Memory B cell (primary cell): ENCODE results near the gene GMPPA.
A peak's percentile ranks its signal among the peaks of the same experiment; 100 is the strongest.

Experiments used
- ATAC-seq: fragments of 150-1000 bp; cut with Tn5 transposase; 2 replicates; pipeline ENCODE4 v1.10.0; 2021; ENCODE audit warnings: low read depth, mild to moderate bottlenecking, moderate library complexity
- DNase-seq, 2 donors: peaks; one replicate each; pipeline ENCODE4 v3.0.0; 2022; ENCODE audit warnings: low spot score in 2 of 2
- H3K27ac Mint-ChIP-seq: one replicate; pipeline ENCODE4 v1.8.0; 2022; ENCODE audit warnings: mild to moderate bottlenecking, moderate library complexity, mixed read lengths
- H3K27me3 Mint-ChIP-seq: one replicate; pipeline ENCODE4 v1.8.0; 2022; ENCODE audit warnings: mixed read lengths
- H3K36me3 Mint-ChIP-seq: one replicate; pipeline ENCODE4 v1.8.0; 2022; ENCODE audit warnings: mild to moderate bottlenecking, mixed read lengths
- H3K4me1 Mint-ChIP-seq: one replicate; pipeline ENCODE4 v1.8.0; 2022; ENCODE audit warnings: mixed read lengths
- H3K4me3 Mint-ChIP-seq: one replicate; pipeline ENCODE4 v1.8.0; 2022; ENCODE audit warnings: mild to moderate bottlenecking, moderate library complexity, mixed read lengths
- H3K9me3 Mint-ChIP-seq: one replicate; pipeline ENCODE4 v1.8.0; 2022; ENCODE audit warnings: mixed read lengths

The GMPPA gene

GRCh38 chr2:219498280-219499057 is at the start of gene GMPPA:
Gene GMPPA (plus strand): TSS chr2:219498891. CDS start chr2:219499976, 1,085 bp downstream.
- H3K36me3 Mint-ChIP-seq, result peaks cover 6% of the 10 kb centered on the region
- peak within 1 kb of the TSS; percentile 80 for H3K27ac Mint-ChIP-seq

GRCh38 chr2:219449609-219450008 is 49.1 kb upstream of the GMPPA start:
- Mint-ChIP-seq H3K27ac (no peak overlapping the region), H3K4me1 (no peaks in the 10 kb centered on the region), H3K9me3 (no peaks in the 10 kb centered on the region), H3K27me3 (peaks cover 31% of the 10 kb centered on the region), H3K36me3 (no peaks in the 10 kb centered on the region), H3K4me3 (no peak overlapping the region)
- no peak for DNase-seq
- ATAC-seq, result no peak

More at GRCh38 chr2:219498280-219499057, at the start of gene GMPPA:
- Mint-ChIP-seq H3K4me1 (peaks cover 23% of the 10 kb centered on the region), H3K9me3 (no peaks in the 10 kb centered on the region), H3K27me3 (peaks cover 9% of the 10 kb centered on the region), H3K4me3 (peak within 1 kb of the TSS; percentile 94)
- DNase-seq (peak; percentile 84 to 88), ATAC-seq (peak; percentile 92)

GRCh38 chr2:219451661-219452360 is 46.9 kb upstream of the GMPPA start:
- no peaks in the 10 kb centered on the region for H3K4me1 Mint-ChIP-seq
- no peaks in the 10 kb centered on the region for H3K9me3 Mint-ChIP-seq
- H3K27ac Mint-ChIP-seq, result no peak overlapping the region
- ATAC-seq, result no peak
- peaks cover 24% of the 10 kb centered on the region for H3K27me3 Mint-ChIP-seq
- no peak for DNase-seq
- no peak overlapping the region for H3K4me3 Mint-ChIP-seq
- no peaks in the 10 kb centered on the region for H3K36me3 Mint-ChIP-seq

GRCh38 chr2:219452361-219453317 is 46.1 kb upstream of the GMPPA start:
- ATAC-seq, result no peak
- H3K36me3 Mint-ChIP-seq, result no peaks in the 10 kb centered on the region
- no peak for DNase-seq
- H3K27me3 Mint-ChIP-seq, result peaks cover 24% of the 10 kb centered on the region
- no peak overlapping the region for H3K27ac Mint-ChIP-seq
- H3K9me3 Mint-ChIP-seq, result no peaks in the 10 kb centered on the region
- no peak overlapping the region for H3K4me3 Mint-ChIP-seq
- H3K4me1 Mint-ChIP-seq, result no peaks in the 10 kb centered on the region

GRCh38 chr2:219453671-219454590 is 44.8 kb upstream of the GMPPA start:
- no peaks in the 10 kb centered on the region for H3K36me3 Mint-ChIP-seq
- ATAC-seq, result no peak
- peaks cover 27% of the 10 kb centered on the region for H3K27me3 Mint-ChIP-seq
- H3K4me1 Mint-ChIP-seq, result peaks cover 3% of the 10 kb centered on the region
- no peak overlapping the region for H3K4me3 Mint-ChIP-seq
- DNase-seq, result no peak
- H3K27ac Mint-ChIP-seq, result no peak overlapping the region
- no peaks in the 10 kb centered on the region for H3K9me3 Mint-ChIP-seq

GRCh38 chr2:219455581-219455980 is 43.1 kb upstream of the GMPPA start:
- Mint-ChIP-seq H3K36me3 (no peaks in the 10 kb centered on the region), H3K4me1 (peaks cover 3% of the 10 kb centered on the region), H3K27ac (no peak overlapping the region), H3K4me3 (no peak overlapping the region), H3K9me3 (no peaks in the 10 kb centered on the region), H3K27me3 (peaks cover 25% of the 10 kb centered on the region)
- ATAC-seq (no peak), DNase-seq (no peak)

GRCh38 chr2:219457784-219458369 is 40.8 kb upstream of the GMPPA start:
- peaks cover 15% of the 10 kb centered on the region for H3K27me3 Mint-ChIP-seq
- H3K36me3 Mint-ChIP-seq, result no peaks in the 10 kb centered on the region
- DNase-seq, result no peak
- H3K9me3 Mint-ChIP-seq, result no peaks in the 10 kb centered on the region
- peaks cover 3% of the 10 kb centered on the region for H3K4me1 Mint-ChIP-seq
- no peak overlapping the region for H3K4me3 Mint-ChIP-seq
- H3K27ac Mint-ChIP-seq, result no peak overlapping the region
- ATAC-seq, result peak; percentile 49

- no peak for ATAC-seq
- no peak overlapping the region for H3K4me3 Mint-ChIP-seq
- no peaks in the 10 kb centered on the region for H3K9me3 Mint-ChIP-seq
- peaks cover 9% of the 10 kb centered on the region for H3K27me3 Mint-ChIP-seq
- peaks cover 3% of the 10 kb centered on the region for H3K4me1 Mint-ChIP-seq
- DNase-seq, result no peak
- no peaks in the 10 kb centered on the region for H3K36me3 Mint-ChIP-seq
- H3K27ac Mint-ChIP-seq, result no peak overlapping the region
Measured at GRCh38 chr2:219458996-219459395, 39.7 kb upstream of the GMPPA start.

- Mint-ChIP-seq H3K4me1 (peaks cover 3% of the 10 kb centered on the region), H3K4me3 (no peak overlapping the region), H3K27ac (no peak overlapping the region), H3K27me3 (peaks cover 9% of the 10 kb centered on the region), H3K9me3 (no peaks in the 10 kb centered on the region), H3K36me3 (no peaks in the 10 kb centered on the region)
- no peak for ATAC-seq
- DNase-seq, result peak; percentile 20 to 47
Measured at GRCh38 chr2:219459460-219460311, 39.0 kb upstream of the GMPPA start.

- H3K4me3 Mint-ChIP-seq, result no peak overlapping the region
- H3K27me3 Mint-ChIP-seq, result peaks cover 9% of the 10 kb centered on the region
- no peak for ATAC-seq
- H3K27ac Mint-ChIP-seq, result no peak overlapping the region
- no peaks in the 10 kb centered on the region for H3K9me3 Mint-ChIP-seq
- H3K4me1 Mint-ChIP-seq, result peaks cover 3% of the 10 kb centered on the region
- DNase-seq, result no peak
- H3K36me3 Mint-ChIP-seq, result no peaks in the 10 kb centered on the region
Measured at GRCh38 chr2:219460424-219460926, 38.2 kb upstream of the GMPPA start.

GRCh38 chr2:219461047-219461514 is 37.6 kb upstream of the GMPPA start:
- no peak for DNase-seq
- H3K27me3 Mint-ChIP-seq, result peaks cover 9% of the 10 kb centered on the region
- H3K4me1 Mint-ChIP-seq, result peaks cover 3% of the 10 kb centered on the region
- no peaks in the 10 kb centered on the region for H3K36me3 Mint-ChIP-seq
- ATAC-seq, result no peak
- H3K4me3 Mint-ChIP-seq, result no peak overlapping the region
- H3K9me3 Mint-ChIP-seq, result no peaks in the 10 kb centered on the region
- H3K27ac Mint-ChIP-seq, result no peak overlapping the region

GRCh38 chr2:219461669-219462068 is 37.0 kb upstream of the GMPPA start:
- H3K27me3 Mint-ChIP-seq, result peaks cover 11% of the 10 kb centered on the region
- peaks cover 3% of the 10 kb centered on the region for H3K4me1 Mint-ChIP-seq
- DNase-seq (no peak), ATAC-seq (no peak)
- no peak overlapping the region for H3K4me3 Mint-ChIP-seq
- no peaks in the 10 kb centered on the region for H3K9me3 Mint-ChIP-seq
- no peak overlapping the region for H3K27ac Mint-ChIP-seq
- no peaks in the 10 kb centered on the region for H3K36me3 Mint-ChIP-seq
